H1 (cell line): ENCODE measurements around the gene TEX101. TPM values are rescaled to one million over a fixed set of nuclear protein-coding genes. Genes with fewer than 3 reads are reported as not detected.

Experiments
- ASH2L ChIP-seq: fragments of 200-600, 300-600 bp; sonication (generic); IDR thresholded peaks from one replicate; pipeline ENCODE4 v1.7.1; 2017; ENCODE audit warnings: low read length
- BACH1 ChIP-seq: IDR thresholded peaks from 2 replicates; pipeline ENCODE4 v1.6.1; 2012; ENCODE audit warnings: low read length, improper control_type of control experiment
- CHD2 ChIP-seq: IDR thresholded peaks from 2 replicates; pipeline ENCODE4 v1.6.1; 2012; ENCODE audit warnings: low read length, improper control_type of control experiment
- CTBP2 ChIP-seq: IDR thresholded peaks from 2 replicates; pipeline ENCODE4 v1.7.0; 2011; ENCODE audit warnings: borderline replicate concordance, mild to moderate bottlenecking, moderate library complexity, mixed read lengths, low read length; ENCODE audit not compliant: insufficient read depth, insufficient read length
- CTCF ChIP-seq, 3 experiments: IDR thresholded peaks; 1 replicate in 2 of 3; 2 replicates in 1 of 3; pipeline versions ENCODE4 v1.5.1 to v1.6.1; 2011; ENCODE audit warnings: low read length in 3 of 3, mild to moderate bottlenecking in 3 of 3, inconsistent platforms in 2 of 3, low read depth in 1 of 3, moderate library complexity in 1 of 3; ENCODE audit not compliant: insufficient read depth in 1 of 3; ENCODE audit errors: control extremely low read depth in 1 of 3
- E2F6 ChIP-seq: IDR thresholded peaks from 2 replicates; pipeline ENCODE4 v1.6.1; 2012; ENCODE audit warnings: inconsistent platforms
- GTF2F1 ChIP-seq: IDR thresholded peaks from 2 replicates; pipeline ENCODE4 v1.6.1; 2012; ENCODE audit warnings: low read depth, low read length, improper control_type of control experiment, borderline replicate concordance
- KDM4A ChIP-seq: IDR thresholded peaks from one replicate; pipeline ENCODE4 v1.7.1; 2012; ENCODE audit warnings: low read depth, mild to moderate bottlenecking, moderate library complexity, low read length, inconsistent platforms; ENCODE audit not compliant: severe bottlenecking
- MAFK ChIP-seq: IDR thresholded peaks from 2 replicates; pipeline ENCODE4 v1.6.1; 2012; ENCODE audit warnings: low read depth, mild to moderate bottlenecking, improper control_type of control experiment, low read length
- MAX ChIP-seq: IDR thresholded peaks from 2 replicates; pipeline ENCODE4 v1.6.1; 2012; ENCODE audit warnings: inconsistent platforms
- NANOG ChIP-seq: IDR thresholded peaks from 2 replicates; pipeline ENCODE4 v1.6.1; 2011; ENCODE audit warnings: low read length, low read depth, mild to moderate bottlenecking, inconsistent platforms; ENCODE audit not compliant: insufficient read depth, poor library complexity, severe bottlenecking
- POLR2A ChIP-seq, 2 experiments: IDR thresholded peaks; 1 replicate in 1 of 2; 2 replicates in 1 of 2; pipeline ENCODE4 v1.6.1; 2011; ENCODE audit warnings: low read depth in 2 of 2, low read length in 2 of 2, mild to moderate bottlenecking in 2 of 2; ENCODE audit errors: control extremely low read depth in 1 of 2
- RAD21 ChIP-seq, 2 experiments: IDR thresholded peaks in 1 of 2; conservative IDR thresholded peaks in 1 of 2; 2 replicates each; pipeline ENCODE4 v1.6.1; 2011; ENCODE audit warnings: low read depth in 2 of 2, low read length in 2 of 2, improper control_type of control experiment in 1 of 2, inconsistent platforms in 1 of 2, mild to moderate bottlenecking in 1 of 2, moderate library complexity in 1 of 2
- SIN3A ChIP-seq, 2 experiments: IDR thresholded peaks in 1 of 2; conservative IDR thresholded peaks in 1 of 2; 2 replicates each; pipeline ENCODE4 v1.6.1; 2011 to 2012; ENCODE audit warnings: low read length in 2 of 2, improper control_type of control experiment in 1 of 2, low read depth in 1 of 2, mild to moderate bottlenecking in 1 of 2
- SIX5 ChIP-seq: IDR thresholded peaks from 2 replicates; pipeline ENCODE4 v1.6.1; 2011; ENCODE audit warnings: mild to moderate bottlenecking, low read depth, low read length
- SP4 ChIP-seq: IDR thresholded peaks from 2 replicates; pipeline ENCODE4 v1.6.1; 2012; ENCODE audit warnings: low read length, inconsistent platforms
- SUZ12 ChIP-seq: fragments of 200-600 bp; sonication (generic); IDR thresholded peaks from 2 replicates; pipeline ENCODE4 v1.6.1; 2012; ENCODE audit warnings: mild to moderate bottlenecking, inconsistent platforms, low read length, moderate library complexity, mixed read lengths
- TAF1 ChIP-seq: IDR thresholded peaks from 2 replicates; pipeline ENCODE4 v1.6.1; 2011; ENCODE audit warnings: mild to moderate bottlenecking, low read depth, low read length
- TBP ChIP-seq: IDR thresholded peaks from 2 replicates; pipeline ENCODE4 v1.6.1; 2011; ENCODE audit warnings: low read depth, low read length, improper control_type of control experiment
- polyA plus RNA-seq, 7 experiments: library from polyadenylated mRNA; depleted of rRNA in 3 of 7; stranded (reverse) in 5 of 7; unstranded in 2 of 7; fragments of >200 nt in 5 of 7; fragments of 200-250 nt in 2 of 7; gene quantifications; 1 replicate in 5 of 7; 2 replicates in 1 of 7; 4 replicates in 1 of 7; pipeline versions ENCODE4 v1.2.1 to v1.2.3, GENCODE V29; 2011 to 2013; ENCODE audit warnings: missing spikeins in 2 of 7, mixed read lengths in 2 of 7
- total RNA-seq: library from RNA; stranded (reverse); fragmentation: NEBNext Ultra II Directional; extraction: Animal tissue kit (Norgen Biotek cat#: 25700); gene quantifications from 2 replicates; pipeline ENCODE4 v1.2.1, GENCODE V29; 2021
- TF ChIP-seq, protein P1 (sequence below): IDR thresholded peaks from 2 replicates; pipeline ENCODE4 v1.6.1; 2011; ENCODE audit warnings: low read depth, mild to moderate bottlenecking, low read length; ENCODE audit not compliant: insufficient read depth

TEX101 gene
- total and polyA plus RNA-seq, 2 of the 8 experiments (the other 6 are each of a cell fraction or from before 2014, with no cell fraction given), result 0.12 TPM; not detected in 1

DNA sequence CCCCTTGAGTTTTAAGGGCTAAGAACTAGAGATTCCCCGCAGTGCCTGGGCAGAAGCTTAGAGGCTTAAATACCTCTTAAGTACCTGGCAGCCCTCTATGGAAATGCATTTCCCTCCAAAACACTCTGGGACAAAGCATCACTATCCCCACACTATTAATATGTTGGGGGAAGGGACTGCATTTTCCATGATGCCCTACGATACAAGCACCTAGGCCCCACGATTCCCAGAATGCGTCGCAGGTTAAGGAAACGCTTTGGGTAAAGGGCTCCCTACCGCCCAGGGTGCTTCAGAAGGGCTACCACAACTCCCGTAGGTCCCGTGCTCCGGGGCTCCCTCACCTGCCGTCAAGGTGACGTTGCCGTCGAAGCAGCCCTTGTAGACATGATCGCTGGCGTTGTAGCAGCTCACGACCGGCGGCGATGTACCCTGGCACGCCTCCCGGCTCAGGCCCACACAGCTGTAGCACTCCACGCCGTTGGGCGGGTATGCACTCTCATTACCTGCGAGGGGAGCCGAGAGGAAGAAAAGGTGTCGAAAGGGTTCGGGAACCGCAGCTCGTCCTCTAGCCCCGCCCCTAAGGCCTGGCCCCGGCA is 48.2 kb downstream of the TEX101 start (continued):
- TF ChIP-seq GTF2F1 (no peak), CHD2 (0 out of 2 replicates have a peak, but pooled peaks have one; percentile 18), ASH2L (peak; percentile 89), CTBP2 (no peak), TAF1 (peak; percentile 54), E2F6 (peak; percentile 80), NANOG (no peak), SP4 (no peak), BACH1 (peak; percentile 62; the same call in 1 of the 2 replicates), CTCF (IDR thresholded peaks at IDR 0.05; ENCODE audit: control extremely low read depth in 1 of 3, insufficient read depth in 1 of 3, low read depth in 1 of 3, low read length in 3 of 3) (no peak), SIX5 (no peak), MAFK (no peak), KDM4A (peak; percentile 23), TBP (peak; percentile 63), SIN3A (conservative IDR thresholded peaks at IDR 0.05 in 1 of 2, IDR thresholded peaks at IDR 0.05 in 1 of 2; ENCODE audit: low read depth in 1 of 2, low read length in 2 of 2) (peak in 1 of 2 experiments; percentile 13; a peak in 1 of 4 replicates), SUZ12 (no peak), POLR2A (IDR thresholded peaks at IDR 0.05; ENCODE audit: control extremely low read depth in 1 of 2, low read depth in 2 of 2, low read length in 2 of 2) (0 out of 3 replicates have a peak, but pooled peaks of 1 of the 2 experiments have one; percentile 49), MAX (peak; percentile 70), RAD21 (IDR thresholded peaks at IDR 0.05 in 1 of 2, conservative IDR thresholded peaks at IDR 0.05 in 1 of 2; ENCODE audit: low read depth in 2 of 2, low read length in 2 of 2) (peak in 1 of 2 experiments; percentile 9; a peak in 1 of 4 replicates)
- TF ChIP-seq, protein P1, sequence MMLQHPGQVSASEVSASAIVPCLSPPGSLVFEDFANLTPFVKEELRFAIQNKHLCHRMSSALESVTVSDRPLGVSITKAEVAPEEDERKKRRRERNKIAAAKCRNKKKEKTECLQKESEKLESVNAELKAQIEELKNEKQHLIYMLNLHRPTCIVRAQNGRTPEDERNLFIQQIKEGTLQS, result no peak
